ENCODE measurements around the gene GCK.

GCK gene

DNA sequence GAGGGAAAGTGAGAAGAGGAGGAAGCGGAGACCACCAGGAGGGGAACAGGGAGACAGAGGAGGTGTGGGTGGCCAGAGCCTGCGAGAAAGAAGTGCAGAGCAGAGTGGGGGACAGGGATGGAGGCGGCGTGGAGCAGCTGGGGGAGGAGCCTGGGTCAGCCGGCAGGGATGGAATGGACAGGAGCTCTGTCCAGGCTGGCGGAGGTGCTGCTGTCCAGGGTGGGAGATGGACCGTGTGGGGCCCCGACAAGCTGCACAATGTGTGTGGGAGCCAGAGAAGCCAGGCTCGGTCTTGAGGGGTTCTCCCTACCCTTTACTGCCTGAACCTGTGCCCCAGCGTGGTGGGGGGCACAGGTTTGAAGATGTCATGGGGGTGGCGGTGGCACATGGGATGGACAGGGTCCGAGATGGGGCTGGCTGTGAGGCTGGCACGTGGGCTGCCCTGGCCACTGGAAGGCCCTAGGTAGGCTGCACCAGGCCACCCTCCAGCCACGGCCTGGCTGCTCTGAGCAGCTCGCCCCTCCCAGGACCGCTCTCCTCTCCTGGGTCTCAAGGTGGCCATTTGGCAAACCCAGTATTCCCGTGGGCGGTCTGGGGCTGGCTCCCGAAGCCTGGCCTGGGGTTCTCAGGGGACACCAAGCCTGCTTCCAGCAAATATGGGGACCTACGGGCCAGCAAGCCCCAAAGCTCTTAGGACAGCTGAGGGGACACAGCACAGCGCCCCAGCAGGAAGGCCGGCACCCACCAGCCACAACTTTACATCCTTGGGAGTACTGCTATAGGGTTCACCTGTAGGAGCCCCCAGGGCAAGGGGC is 43.9 kb upstream of the GCK start:
- POLR2A ChIA-PET, result no interaction called here
- TF ChIP-seq HDGF (IDR thresholded peaks at IDR 0.05; ENCODE audit: borderline replicate concordance), result no peak
- TF ChIP-seq, protein P1, sequence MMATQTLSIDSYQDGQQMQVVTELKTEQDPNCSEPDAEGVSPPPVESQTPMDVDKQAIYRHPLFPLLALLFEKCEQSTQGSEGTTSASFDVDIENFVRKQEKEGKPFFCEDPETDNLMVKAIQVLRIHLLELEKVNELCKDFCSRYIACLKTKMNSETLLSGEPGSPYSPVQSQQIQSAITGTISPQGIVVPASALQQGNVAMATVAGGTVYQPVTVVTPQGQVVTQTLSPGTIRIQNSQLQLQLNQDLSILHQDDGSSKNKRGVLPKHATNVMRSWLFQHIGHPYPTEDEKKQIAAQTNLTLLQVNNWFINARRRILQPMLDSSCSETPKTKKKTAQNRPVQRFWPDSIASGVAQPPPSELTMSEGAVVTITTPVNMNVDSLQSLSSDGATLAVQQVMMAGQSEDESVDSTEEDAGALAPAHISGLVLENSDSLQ (IDR thresholded peaks at IDR 0.05), result no peak
- TF ChIP-seq TARDBP (IDR thresholded peaks at IDR 0.05), result no peak
- no peak for TF ChIP-seq BHLHE40 (IDR thresholded peaks at IDR 0.05; ENCODE audit: borderline replicate concordance)
- no peak for TF ChIP-seq CTBP1 (IDR thresholded peaks at IDR 0.05; ENCODE audit: borderline replicate concordance)
- TF ChIP-seq L3MBTL2 (conservative IDR thresholded peaks at IDR 0.05), result no peak
- no peak for TF ChIP-seq ARNT (IDR thresholded peaks at IDR 0.05)
- TF ChIP-seq SUZ12 (IDR thresholded peaks at IDR 0.05), result no peak
- no peak for TF ChIP-seq NFRKB (IDR thresholded peaks at IDR 0.05)
- no peak for TF ChIP-seq FOXK2 (IDR thresholded peaks at IDR 0.05)
- no peak for TF ChIP-seq FOXM1 (IDR thresholded peaks at IDR 0.05; ENCODE audit: borderline replicate concordance)
- TF ChIP-seq SP1 (IDR thresholded peaks at IDR 0.05), result no peak
- TF ChIP-seq ZNF384 (IDR thresholded peaks at IDR 0.05), result no peak
- TF ChIP-seq LEF1 (IDR thresholded peaks at IDR 0.05; ENCODE audit: borderline replicate concordance), result no peak
- TF ChIP-seq ELF4 (IDR thresholded peaks at IDR 0.05), result no peak
- no peak for TF ChIP-seq FOXA1 (IDR thresholded peaks at IDR 0.05)
- no peak for DNase-seq (ENCODE audit: extremely low spot score)
- CTCF ChIA-PET, result no interaction called here

DNA sequence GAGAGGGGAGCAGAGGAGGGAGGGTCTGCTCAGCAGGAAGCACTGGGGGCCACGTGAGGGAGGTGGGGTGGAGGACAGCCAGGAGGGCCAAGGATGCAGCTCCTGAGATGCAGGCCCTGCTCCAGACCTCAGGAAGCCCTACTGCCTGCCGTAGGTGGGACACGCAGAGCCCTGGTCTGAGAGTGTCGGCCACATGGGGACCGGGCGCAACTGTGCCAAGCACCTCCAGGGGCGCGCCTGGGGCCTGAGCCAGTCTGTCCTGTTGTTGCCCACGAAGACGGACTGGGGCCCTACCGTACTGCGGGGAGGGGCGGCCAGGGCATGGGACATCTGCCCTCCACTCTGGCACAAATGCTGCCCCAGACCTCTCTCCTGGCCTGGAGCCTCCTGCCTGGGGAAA is 43.2 kb upstream of the GCK start:
- CTCF ChIA-PET, result no interaction called here
- no peak for DNase-seq (ENCODE audit: extremely low spot score)
- POLR2A ChIA-PET, result no interaction called here

DNA sequence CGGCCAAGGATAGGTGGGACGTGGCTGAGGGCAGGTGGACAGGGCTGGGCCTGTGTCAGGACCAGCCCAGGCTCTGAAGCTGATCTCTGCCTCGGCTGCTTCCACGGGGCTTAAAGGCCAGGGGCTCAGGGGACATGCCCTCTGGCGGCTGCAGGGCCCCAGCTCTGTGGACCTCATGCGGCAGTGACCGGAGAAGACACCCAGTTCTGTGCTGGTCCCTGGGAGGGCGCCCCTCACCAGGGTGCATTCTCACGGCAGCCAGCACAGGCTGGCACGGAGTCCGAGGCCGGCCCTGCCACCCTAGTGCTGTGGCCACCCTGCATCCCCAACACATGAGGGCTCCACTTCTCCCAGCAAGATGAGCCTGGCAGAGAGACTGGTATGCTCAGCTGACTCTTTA is 41.8 kb upstream of the GCK start:
- CTCF ChIA-PET, result no interaction called here
- TF ChIP-seq LEF1 (IDR thresholded peaks at IDR 0.05; ENCODE audit: borderline replicate concordance) (no peak), HDGF (IDR thresholded peaks at IDR 0.05; ENCODE audit: borderline replicate concordance) (no peak), CTBP1 (IDR thresholded peaks at IDR 0.05; ENCODE audit: borderline replicate concordance) (no peak), FOXA1 (IDR thresholded peaks at IDR 0.05) (no peak), L3MBTL2 (conservative IDR thresholded peaks at IDR 0.05) (no peak), NFRKB (IDR thresholded peaks at IDR 0.05) (no peak), FOXM1 (IDR thresholded peaks at IDR 0.05; ENCODE audit: borderline replicate concordance) (no peak), SUZ12 (IDR thresholded peaks at IDR 0.05) (no peak), ELF4 (IDR thresholded peaks at IDR 0.05) (no peak)
- TF ChIP-seq, protein P1 (IDR thresholded peaks at IDR 0.05), result no peak
- POLR2A ChIA-PET, result no interaction called here
- no peak for DNase-seq (ENCODE audit: extremely low spot score)

More for the DNA sequence above, 43.2 kb upstream of the GCK start:
- TF ChIP-seq L3MBTL2 (conservative IDR thresholded peaks at IDR 0.05), result no peak
- no peak for TF ChIP-seq ELF4 (IDR thresholded peaks at IDR 0.05)
- no peak for TF ChIP-seq SP1 (IDR thresholded peaks at IDR 0.05)
- TF ChIP-seq, protein P1 (IDR thresholded peaks at IDR 0.05), result no peak
- no peak for TF ChIP-seq BHLHE40 (IDR thresholded peaks at IDR 0.05; ENCODE audit: borderline replicate concordance)
- no peak for TF ChIP-seq ARNT (IDR thresholded peaks at IDR 0.05)
- TF ChIP-seq FOXM1 (IDR thresholded peaks at IDR 0.05; ENCODE audit: borderline replicate concordance), result no peak
- no peak for TF ChIP-seq TARDBP (IDR thresholded peaks at IDR 0.05)
- no peak for TF ChIP-seq NFRKB (IDR thresholded peaks at IDR 0.05)
- TF ChIP-seq FOXA1 (IDR thresholded peaks at IDR 0.05), result no peak
- TF ChIP-seq LEF1 (IDR thresholded peaks at IDR 0.05; ENCODE audit: borderline replicate concordance), result no peak
- TF ChIP-seq HDGF (IDR thresholded peaks at IDR 0.05; ENCODE audit: borderline replicate concordance), result no peak
- TF ChIP-seq CTBP1 (IDR thresholded peaks at IDR 0.05; ENCODE audit: borderline replicate concordance), result no peak

DNA sequence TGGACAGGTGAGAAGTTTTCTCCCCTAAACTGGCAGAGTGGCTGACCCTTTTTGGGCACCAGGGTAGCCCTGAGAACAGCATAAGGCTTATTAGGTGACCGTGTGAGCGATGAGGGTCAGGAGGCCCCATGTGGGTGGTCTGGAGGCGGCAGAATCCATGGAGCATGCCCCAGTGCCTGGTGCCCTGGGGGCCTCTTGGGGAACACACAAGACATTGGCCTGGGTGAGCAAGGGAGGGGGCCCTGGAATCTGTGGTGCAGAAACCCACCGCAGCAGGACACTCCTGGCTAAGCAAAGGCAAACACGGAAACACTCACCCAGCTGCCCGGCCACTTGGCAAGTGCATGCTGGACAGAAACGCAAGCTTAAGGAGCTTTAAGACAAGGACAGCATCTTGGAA is 41.0 kb upstream of the GCK start:
- no peak for DNase-seq (ENCODE audit: extremely low spot score)
- ChIA-PET POLR2A (no interaction called here), CTCF (no interaction called here)
- TF ChIP-seq L3MBTL2 (conservative IDR thresholded peaks at IDR 0.05), result no peak
- no peak for TF ChIP-seq TARDBP (IDR thresholded peaks at IDR 0.05)

DNA sequence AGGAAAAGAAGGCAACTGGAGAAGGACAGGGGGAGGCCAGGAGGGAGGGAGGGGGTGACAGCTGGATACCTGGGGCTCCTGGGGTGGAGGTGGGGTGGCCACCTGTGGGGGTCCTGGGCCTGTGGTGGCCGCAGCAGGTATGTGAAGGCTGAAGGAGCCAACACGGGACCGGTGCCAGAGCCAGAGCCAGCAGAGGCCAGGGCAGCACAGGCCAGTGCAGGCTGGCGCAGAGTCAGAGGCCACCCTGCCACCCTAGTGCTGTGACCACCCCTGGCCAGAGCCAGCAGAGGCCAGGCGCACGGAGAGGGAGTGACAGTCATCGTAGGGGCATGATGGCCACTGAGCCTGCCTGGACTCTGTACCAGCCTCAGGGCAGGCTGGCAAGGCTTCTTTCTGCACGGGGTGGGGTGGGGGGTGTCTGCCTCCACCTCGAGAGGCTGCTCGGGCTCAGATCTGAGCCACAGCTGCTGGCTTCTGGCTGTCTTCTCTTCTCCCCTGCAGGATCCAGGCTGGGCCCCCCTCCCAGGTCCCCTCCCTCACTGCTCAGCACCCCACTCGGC is 40.4 kb upstream of the GCK start:
- no peak for DNase-seq (ENCODE audit: extremely low spot score)
- ChIA-PET POLR2A (no interaction called here), CTCF (no interaction called here)
- TF ChIP-seq FOXM1 (IDR thresholded peaks at IDR 0.05; ENCODE audit: borderline replicate concordance) (no peak), TARDBP (IDR thresholded peaks at IDR 0.05) (no peak), NFRKB (IDR thresholded peaks at IDR 0.05) (no peak), SUZ12 (IDR thresholded peaks at IDR 0.05) (no peak), FOXK2 (IDR thresholded peaks at IDR 0.05) (no peak), HDGF (IDR thresholded peaks at IDR 0.05; ENCODE audit: borderline replicate concordance) (no peak), SP1 (IDR thresholded peaks at IDR 0.05) (no peak), ZNF384 (IDR thresholded peaks at IDR 0.05) (no peak), FOXA1 (IDR thresholded peaks at IDR 0.05) (no peak), ELF4 (IDR thresholded peaks at IDR 0.05) (no peak), ARNT (IDR thresholded peaks at IDR 0.05) (no peak), CTBP1 (IDR thresholded peaks at IDR 0.05; ENCODE audit: borderline replicate concordance) (no peak), L3MBTL2 (conservative IDR thresholded peaks at IDR 0.05) (no peak), LEF1 (IDR thresholded peaks at IDR 0.05; ENCODE audit: borderline replicate concordance) (no peak), BHLHE40 (IDR thresholded peaks at IDR 0.05; ENCODE audit: borderline replicate concordance) (no peak)
- TF ChIP-seq, protein P1 (IDR thresholded peaks at IDR 0.05), result no peak
